Measurements from ENCODE around the gene CTBP1. TPM values are rescaled to one million over a fixed set of nuclear protein-coding genes. Genes with fewer than 3 reads are reported as not detected.

Gene CTBP1
- total RNA-seq, 4 donors from 2014 or later = 89.9 to 169 (median 107) TPM

DNA sequence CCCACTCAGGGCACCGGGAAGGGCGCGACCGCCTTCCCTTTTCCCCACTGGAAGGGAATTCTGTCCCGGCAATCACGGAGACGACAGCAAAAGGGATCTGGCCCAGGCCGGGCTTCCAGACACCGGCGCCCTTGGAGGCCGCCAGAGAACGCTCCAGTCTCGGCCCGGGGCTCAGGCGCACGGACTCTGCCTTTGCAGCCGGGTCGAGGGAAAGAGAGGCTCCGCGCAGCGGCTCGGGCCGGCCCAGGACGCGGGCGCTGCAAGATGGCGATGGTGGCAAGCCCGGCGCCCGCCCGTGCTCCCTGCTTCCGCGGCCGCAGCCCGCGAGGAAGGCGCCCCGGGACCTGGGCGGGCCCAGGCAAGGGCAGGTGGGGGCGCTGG is 1.1 kb downstream of the CTBP1 start:
- TF ChIP-seq, protein P1, sequence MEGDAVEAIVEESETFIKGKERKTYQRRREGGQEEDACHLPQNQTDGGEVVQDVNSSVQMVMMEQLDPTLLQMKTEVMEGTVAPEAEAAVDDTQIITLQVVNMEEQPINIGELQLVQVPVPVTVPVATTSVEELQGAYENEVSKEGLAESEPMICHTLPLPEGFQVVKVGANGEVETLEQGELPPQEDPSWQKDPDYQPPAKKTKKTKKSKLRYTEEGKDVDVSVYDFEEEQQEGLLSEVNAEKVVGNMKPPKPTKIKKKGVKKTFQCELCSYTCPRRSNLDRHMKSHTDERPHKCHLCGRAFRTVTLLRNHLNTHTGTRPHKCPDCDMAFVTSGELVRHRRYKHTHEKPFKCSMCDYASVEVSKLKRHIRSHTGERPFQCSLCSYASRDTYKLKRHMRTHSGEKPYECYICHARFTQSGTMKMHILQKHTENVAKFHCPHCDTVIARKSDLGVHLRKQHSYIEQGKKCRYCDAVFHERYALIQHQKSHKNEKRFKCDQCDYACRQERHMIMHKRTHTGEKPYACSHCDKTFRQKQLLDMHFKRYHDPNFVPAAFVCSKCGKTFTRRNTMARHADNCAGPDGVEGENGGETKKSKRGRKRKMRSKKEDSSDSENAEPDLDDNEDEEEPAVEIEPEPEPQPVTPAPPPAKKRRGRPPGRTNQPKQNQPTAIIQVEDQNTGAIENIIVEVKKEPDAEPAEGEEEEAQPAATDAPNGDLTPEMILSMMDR (IDR thresholded peaks at IDR 0.05; ENCODE audit: low read depth) = no peak

DNA sequence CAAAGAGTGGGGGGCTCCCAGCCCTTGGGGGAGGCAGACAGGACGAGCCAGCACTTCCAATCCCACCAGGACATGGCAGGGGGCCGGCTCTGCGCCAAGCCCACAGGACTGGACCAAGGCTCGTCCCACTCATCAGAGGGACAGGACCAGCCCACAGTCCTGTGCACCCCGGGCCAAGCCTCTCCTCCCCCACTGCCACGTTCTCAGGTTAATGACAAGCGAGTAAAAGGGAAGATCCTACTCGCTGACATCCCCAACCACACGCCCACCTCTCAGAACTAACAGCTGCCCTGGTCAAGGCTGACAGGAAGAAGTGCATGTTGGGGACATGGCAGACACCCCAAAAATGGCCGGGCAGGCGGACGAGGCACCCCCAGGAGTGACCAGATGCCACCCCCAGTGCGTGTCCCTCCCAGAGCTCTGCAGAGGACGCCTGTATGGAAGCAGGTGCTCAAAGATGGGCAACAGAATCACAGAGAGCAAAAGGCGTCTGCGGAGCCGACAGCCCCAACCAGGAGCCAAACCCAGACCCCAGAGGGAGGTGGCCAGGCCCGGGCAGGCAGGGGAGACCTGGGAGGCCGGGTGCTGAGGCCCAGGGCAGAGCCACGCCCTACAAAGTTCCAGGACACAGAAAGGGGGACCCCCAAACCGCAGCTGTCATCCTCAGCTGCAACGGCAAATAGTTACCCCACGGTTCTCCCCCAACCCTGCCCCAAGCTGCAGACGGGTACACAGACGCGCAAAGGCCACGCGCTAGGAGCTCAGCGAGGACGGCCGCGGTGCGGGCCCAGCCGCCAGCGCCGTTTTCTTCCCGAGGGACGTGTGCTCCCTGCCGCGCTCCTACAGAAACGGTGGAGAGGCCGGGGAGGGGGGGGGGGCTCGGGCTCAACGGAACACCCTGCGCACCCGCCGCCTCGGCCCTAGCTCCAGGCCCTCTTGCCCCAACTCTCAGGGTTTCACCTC is 1.7 kb downstream of the CTBP1 start:
- TF ChIP-seq, protein P1 (IDR thresholded peaks at IDR 0.05; ENCODE audit: low read depth) = no peak

DNA sequence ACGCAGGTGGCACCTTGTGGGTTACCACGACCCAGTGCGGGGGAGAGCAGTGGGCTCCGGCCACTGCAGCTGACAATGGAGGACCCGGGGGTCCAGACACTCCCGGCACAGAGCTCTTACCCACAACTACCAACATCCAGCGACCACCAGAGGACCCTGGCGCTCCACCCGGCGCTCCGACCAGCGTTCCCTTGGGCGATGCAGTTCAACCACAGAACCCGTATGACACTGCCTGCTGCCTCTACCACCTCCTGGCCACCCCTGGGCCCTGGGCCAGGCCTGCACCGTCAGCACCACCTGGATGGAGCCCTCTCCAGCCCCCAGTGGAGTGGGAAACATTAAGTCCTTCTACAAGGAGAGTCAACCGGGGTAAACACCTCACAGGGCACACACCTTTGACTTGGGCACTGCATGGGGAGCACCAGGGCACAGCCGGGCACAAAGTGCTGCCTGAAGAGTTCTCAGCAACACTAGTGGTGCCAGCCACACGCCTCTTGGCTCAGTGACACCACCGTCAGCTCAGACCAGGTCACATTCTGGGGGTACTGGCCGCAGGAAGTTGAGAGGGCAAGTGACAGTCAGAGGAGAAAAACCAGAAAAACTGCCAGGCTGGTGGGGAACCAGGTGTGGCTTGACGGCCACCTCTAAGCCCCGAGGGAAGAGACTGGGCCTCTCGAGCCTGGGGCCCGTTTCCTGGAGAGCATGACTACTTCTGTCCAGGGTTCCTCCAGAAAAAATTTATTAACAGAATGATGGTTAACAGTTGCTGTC is 2.6 kb downstream of the CTBP1 start:
- TF ChIP-seq, protein P1 (IDR thresholded peaks at IDR 0.05; ENCODE audit: low read depth) = no peak

DNA sequence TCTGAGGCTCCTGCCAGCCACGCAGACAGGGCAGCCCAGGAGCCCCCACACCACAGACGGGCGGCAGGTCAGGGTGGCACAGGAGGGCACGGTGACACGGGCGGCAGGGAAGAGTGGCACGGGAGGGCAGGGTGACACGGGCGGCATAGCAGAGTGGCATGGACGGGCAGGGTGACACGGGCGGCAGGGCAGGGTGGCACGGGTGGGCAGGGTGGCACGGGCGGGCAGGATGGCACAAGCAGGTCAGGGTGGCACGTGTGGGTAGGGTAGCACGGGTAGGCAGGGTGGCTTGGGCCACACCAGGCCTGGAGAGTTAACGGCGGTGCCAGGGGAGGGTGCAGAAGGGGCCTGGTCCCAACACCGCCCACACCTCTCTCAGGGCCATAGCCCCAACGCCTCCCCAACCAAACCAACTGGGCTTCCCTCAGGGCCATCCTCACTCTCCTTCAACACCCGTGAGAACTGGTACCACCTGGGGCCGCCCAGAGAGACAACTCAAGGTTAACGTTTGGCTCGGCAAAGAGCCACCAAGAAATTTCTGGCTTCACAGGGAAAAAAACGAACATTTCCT is 3.4 kb downstream of the CTBP1 start:
- TF ChIP-seq, protein P1 (IDR thresholded peaks at IDR 0.05; ENCODE audit: low read depth) = no peak

DNA sequence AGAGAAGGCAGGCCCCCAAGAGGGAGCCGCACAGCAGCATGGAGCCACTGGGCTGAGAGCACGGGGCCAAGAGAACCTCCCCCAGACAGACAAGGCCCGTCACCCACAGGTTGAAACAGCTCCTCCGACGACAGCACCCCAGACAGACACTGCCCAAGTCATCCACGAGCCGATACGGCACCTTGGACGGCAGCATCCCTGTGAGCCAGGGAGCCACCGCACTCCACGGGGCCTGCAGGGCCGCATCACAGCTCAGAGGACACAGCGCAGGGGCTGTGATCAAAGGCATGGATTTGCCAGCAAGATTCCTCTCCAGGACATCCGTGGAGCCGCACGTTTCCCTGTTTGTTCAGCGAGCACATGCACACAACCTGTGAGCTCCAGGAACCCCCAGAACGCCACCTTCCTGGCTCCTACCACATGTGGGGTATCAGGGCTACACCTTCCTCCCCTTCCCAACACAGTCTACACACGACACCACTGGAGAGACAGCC is 3.9 kb downstream of the CTBP1 start:
- TF ChIP-seq, protein P1 (IDR thresholded peaks at IDR 0.05; ENCODE audit: low read depth) = no peak

DNA sequence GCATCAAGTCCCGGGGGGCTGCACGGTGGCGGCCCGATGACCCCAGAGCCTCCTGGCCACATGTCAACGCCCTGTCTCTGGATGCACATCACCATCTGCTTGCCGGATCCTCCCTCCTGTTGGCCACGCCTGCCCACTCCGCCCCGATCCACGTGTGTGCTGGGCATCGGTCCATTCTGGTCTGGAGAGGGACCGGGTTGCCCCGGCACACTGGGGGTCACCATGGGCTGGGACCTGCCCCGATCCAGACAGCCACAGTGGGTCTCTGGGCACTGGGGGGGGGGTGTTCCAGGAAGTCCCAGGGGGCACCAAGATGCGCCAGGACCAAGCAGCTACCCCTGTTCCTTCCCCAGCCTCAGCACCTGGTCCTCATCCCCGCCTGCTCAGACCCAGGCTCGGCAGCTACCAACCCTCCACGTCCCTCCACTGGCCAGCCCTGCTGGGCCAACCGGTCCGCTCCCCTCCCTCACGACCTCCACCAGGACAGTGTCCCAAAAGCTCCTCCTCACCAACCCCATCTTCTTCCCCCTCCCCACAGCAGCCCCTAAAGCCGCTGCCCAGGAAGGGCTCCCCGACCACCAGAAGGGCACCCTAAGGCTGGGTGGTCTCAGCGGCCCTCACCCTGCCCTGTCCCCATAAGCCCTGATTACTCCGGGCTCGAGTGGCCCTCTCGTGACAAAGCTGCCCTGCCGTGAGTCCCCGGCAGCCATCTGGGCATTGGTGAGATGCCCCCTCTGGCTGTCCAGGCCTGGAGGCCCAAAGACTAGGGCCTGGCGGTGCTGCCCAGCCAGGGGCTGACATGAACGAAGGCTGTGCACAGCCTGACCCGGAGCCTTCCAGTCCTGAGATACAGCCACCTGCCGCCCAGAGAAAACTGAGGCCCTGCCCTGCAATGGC is 4.6 kb downstream of the CTBP1 start:
- TF ChIP-seq, protein P1 (IDR thresholded peaks at IDR 0.05; ENCODE audit: low read depth) = no peak
